Stimulated activated CD4-positive, alpha-beta T cell treated with anti-CD3 and anti-CD28 coated beads, Interleukin-2, amount 100 ng/mL, for 24 hours (primary cell): Measurements from ENCODE around the gene DEFB110.

Source experiments
- DNase-seq, 2 donors: peaks; one replicate each; pipeline ENCODE4 v3.0.0-alpha.2; 2020

DEFB110 gene

DNA sequence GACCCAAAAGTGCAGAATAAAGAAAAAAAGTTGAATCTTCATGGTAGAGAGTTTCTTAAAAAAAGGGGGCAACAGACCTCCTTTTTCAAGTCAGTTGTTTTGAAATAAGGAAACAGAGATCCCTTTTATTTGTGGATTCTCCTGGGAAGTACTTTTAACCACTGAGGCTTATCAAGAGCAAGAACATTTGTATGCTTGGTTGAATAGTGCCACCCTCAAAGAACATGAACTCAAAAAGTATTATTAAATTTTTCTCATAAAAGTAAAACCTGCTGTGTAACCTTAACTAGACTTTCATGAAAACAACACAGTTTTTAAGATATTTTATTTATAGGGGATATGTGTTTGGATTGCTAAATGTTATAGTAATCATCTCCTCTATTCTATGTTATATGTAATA lies at the start of gene DEFB110:
Gene DEFB110, minus strand, starts transcription at position 101 of the 400 bp plus-strand sequence. Its CDS starts 59 bp downstream, at position 42.
- no peak for DNase-seq

DNA sequence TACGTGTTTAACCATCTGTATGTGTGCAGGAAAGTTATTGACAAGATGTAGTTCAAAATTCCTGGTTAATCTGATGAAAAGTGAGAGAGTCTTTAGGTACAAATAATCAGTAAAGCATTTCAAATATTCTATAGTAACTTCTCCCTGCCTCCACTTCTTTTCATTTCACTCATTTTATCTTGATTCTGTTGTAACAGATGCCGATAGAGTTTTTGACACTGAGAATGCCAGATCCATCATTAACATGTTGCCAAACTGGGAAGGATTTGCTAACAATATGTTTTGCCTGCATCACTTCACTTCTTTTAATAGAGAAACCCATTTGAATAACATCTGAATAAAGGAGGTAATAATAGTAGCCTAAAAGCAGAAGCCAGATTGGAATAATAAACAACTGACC lies 48.3 kb upstream of the DEFB110 start:
- DNase-seq = no peak

DNA sequence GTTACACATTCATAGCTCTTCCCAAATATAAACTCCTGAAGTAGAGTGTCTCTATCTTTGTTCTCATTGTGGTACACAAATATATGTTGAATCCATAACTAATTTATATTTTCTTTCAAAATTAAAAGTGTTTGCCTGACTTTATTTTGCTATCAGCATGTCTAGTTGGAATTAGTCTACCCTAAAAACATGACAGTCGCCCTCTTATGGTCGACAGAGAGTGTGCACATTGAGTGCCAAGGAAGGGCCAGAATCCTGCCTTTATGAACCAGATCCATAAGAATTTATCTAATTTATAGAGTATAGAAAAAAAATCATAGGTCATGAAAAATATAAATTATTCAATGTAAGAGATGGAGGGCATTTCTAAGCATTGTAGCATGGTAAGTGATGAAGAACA lies 40.3 kb upstream of the DEFB110 start:
- DNase-seq = no peak

DNA sequence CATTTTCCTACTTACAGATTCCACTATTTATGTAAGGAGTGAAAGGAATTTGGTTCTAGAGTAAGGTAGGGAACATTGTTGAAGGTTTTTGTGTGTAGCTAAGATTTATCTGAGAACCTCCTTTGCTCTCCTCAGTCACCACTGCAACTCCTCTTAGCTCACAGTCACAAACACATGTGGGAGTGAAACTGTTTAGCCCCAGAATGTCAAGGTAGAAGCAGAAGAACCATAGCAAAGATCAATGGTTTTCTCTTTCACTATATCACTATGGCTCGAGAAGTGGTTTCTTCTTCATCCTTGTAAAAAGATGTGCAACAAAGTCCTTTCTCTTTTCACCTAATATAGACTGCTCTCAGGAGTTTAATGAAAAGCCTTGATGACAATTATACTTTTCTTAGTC lies 34.4 kb upstream of the DEFB110 start:
- DNase-seq = no peak

DNA sequence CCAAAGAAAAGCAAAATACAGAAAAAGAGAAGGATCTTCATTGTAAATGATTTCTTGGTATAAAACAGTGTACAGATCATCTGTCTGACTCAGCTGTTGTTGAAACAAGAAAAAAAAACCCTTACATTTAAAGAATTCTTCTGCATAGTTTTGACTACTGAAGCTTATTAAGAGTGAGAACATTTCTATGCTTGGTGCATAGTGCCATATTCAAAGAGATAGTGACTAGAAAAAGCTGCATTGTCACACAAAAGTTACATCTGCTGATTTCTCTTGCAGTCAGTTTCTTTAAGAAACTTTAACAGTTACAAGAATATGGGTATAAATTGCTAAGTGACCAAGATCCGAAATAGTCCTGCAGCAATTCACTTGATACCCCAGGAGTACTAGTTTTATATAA lies 28.0 kb upstream of the DEFB110 start, which contains the start of gene DEFB112:
Gene DEFB112, minus strand, starts transcription at position 101 of the 400 bp plus-strand sequence. Its CDS starts 60 bp downstream, at position 41.
- DNase-seq = no peak

DNA sequence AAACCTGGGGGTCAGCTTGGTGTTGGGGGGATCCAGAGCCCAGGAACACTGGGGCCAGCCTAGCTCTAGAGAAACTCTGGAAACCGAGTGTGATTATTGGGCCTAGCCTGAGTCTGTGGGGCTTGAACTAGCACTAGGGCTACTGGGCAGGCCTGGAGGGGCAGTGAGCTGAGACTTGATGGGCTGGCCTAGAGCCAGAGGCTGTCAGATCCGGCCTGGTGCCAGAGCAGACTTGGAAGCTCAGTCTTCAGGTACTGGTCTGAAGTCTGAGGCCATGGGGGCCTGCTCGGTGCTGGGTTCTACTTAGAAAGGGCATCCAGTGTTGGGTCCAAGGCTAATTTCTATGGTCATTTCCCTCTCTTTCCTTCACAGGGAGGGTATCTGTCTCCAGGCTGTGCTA lies 25.2 kb upstream of the DEFB110 start:
- no peak for DNase-seq

DNA sequence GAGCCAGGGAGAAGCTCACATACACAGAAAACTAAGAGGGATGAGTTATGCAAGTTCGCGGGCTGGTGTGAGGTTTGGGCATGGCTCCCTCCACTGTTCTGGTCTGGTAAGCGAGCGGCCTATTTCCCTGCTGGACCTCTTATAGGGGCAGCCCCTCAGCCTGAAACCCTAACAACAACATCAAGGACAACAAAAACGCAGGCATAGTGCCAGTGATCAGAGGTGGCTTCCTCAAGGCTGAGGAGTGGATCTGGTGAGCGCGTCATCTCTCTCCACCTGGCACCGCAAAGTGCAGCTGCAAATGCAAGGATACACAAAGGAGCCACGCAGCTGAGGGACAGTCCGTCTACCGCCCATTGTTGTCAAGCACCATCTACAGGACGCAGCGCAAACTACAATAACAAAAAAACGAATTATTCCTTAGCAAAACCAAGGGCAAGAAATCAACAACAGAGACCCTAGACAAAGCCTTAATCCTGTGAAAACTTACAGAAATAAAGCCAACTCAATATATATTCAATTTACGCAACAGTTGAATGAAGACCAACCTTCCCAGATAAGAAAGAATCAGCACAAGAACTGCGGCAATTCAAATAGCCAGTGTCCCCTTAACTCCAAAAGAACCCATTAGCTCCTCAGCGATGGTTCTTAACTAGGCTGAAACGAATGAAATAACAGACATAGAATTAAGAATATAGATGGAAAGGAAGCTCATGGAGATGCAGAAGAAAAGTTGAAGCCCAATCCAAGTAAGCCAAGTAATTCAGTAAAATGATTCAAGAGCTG lies 9.2 kb upstream of the DEFB110 start:
- DNase-seq = no peak

DNA sequence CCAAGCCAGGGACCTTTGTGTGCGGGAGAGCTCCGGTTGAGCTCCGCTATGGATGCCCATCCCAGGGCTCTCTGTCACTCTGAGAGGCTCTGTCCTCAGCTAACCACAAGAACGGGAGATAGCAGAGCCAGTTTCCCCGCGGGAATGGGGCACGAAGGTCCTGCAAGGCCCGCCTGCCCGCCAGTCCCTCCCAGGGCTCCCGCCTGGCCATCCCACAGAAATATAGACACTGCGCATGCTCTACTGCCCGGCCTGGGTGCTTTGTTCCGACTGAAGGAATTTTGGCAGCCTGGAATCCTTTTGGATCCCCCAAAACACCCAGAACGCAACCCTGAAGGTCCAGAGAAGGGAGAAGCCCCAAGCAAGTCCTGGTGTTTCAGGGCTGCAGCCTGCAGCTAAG lies 8.6 kb upstream of the DEFB110 start:
- DNase-seq = no peak

DNA sequence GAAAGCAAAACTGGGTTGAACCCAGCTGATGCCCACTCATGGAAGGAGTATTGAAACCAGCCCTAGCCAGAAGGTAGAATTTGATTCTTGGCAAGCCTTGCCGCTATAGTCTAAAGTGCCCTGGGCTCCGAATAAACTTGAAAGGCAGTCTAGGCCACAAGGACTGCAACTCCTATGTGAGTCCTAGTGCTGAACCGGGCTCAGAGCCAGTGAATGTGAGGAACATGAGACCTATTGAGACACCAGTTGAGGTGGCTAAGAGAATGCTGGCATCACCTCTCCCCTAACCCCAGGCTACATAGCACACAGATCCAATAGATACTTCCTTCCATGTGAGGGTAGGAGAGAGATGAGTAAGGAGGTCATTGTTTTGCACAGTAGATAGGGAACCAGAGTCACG lies 3.5 kb upstream of the DEFB110 start:
- DNase-seq = no peak

DNA sequence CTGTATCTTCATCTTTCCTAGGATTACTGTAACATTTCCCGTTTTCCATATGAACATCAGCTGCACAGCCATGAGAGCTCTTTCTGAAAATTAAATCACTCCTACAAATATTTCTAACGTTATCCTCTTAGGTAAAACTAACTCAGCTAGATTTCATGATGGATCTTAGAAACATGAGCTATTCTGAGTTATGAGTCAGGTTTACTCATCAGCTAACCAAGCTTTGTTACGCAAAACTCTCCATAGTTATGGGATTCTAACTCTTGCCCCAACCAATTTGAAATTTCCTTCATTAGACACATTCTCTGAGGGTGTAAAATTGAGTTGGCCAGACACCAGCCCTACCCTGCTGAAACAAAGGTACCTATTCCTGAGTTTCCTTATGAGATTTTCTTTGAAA lies 14.0 kb downstream of the DEFB110 start:
- no peak for DNase-seq

DNA sequence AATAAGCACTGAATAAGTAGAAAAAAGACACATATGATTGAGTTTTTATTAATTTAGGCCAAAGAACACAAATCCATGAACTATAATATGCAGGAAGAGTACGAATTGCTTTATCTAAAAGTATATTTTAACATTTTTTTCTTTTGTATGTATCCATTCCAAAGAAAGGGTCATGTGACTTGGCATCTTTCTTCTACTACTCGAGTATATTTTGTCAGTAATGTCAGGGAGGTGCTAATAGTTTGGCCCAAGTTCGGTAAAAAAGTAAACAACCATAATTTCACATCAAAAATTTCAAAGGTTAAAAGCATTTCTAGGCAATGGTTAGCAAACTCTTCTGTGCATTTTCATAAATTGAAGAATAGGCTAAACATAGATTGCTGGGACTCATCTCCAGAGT lies 18.7 kb downstream of the DEFB110 start:
- no peak for DNase-seq

DNA sequence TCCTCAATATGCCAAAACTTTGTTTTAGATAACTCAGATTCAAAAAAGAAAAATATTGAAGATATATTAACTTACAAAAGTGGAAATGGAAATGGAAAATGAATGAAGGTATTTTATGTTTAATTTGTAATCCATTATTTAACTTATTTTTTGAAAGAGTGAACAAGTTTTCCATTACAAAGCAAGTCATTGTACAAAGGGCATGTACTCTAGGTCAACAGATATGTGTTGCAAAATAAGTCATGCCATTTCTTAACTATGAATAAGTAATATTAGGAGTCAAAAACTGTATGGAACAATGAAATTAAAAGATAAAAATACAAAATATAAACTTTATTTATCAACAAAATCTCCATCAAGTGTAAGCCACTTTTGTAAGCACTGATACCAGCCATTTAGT lies 26.5 kb downstream of the DEFB110 start:
- no peak for DNase-seq

DNA sequence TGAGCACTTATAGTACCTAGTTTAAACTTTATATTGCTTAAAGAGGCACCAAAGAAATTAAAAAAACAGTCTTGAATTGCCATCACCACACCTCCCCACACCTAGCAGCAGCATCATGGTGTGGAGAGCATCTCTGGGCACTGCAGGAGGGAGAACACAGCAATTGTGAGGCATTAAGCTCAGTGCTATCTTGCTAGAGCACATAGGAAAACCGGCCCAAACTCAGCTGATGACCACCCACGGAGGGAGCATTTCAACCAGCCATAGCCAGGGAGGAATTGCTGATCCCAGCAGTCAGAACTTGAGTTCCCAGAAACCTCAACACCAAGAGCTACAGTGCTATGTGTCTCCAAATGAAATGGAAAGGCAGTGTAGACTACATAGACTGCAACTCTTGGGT lies 32.9 kb downstream of the DEFB110 start:
- DNase-seq = no peak

DNA sequence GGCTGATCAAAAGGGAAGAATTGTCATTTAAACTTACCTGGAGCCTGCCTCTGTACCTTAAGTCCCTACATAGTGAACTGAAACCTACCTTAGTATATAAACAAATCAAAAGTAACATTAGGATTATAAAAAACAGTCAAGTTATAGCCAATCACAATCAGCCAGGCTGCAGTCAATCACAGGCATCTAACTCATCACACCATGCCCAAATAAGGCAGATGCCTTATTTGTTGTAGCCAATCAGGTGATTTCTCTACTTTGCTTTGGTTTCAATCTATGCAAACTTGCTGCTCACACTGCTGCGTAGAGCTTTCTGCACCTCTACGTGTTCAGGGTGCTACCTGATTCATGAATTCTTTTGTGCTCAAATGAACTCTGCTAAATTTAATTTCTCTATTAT lies 34.0 kb downstream of the DEFB110 start:
- DNase-seq = no peak

DNA sequence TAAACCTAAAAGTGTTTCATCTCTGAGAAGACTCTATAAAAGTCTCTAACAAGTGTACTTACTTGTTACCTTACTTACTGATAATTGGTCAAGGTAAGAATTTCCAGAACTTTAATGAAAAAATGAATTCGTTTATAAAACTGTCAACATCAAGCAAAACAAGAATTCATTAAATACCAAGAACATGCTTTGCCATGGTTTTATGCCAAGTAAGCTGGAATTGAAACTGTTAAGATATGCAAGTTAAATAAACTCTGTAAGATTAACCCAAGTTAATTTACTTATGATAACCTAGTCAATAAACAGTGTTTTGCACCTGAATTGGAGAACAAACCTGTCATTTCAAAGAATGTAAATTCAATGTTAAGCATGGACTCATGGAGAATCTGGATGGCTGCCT lies 35.2 kb downstream of the DEFB110 start:
- no peak for DNase-seq

DNA sequence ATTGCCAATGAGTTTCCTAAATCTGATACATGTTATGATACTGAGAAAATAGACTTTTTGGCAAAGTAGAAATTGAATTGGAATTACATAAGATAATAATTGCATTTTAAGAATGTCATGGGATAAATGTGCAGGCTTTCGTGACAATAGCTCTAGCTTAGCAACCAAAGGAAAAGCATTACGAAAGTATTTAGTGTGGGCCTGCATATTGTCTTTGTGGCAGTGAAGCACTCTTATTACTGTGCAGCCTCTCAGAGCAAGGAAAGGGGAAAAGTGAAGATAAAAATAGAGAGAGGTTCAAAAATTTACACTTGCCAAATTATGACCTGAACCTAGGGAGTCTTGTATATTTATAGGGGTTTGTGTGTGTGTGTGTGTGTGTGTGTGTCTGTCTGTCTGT lies 39.7 kb downstream of the DEFB110 start:
- no peak for DNase-seq

DNA sequence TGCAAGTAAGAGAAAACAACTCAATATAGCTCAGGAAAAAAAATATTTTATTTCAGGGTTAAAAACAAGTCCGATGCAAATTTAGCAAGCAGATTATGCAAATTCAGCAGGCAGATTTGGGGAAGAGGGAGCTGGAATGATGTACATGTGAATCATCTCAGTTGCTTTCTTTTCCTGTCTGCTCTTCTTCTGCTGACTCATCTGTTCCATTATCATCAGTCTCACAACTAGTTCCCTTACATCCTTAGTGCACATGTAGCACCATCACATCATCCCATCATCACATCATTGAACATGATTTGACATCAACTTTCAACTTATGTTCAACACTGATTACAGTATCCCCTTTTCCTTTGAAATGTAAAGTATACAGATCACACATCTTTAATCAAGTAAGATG lies 40.9 kb downstream of the DEFB110 start:
- no peak for DNase-seq

DNA sequence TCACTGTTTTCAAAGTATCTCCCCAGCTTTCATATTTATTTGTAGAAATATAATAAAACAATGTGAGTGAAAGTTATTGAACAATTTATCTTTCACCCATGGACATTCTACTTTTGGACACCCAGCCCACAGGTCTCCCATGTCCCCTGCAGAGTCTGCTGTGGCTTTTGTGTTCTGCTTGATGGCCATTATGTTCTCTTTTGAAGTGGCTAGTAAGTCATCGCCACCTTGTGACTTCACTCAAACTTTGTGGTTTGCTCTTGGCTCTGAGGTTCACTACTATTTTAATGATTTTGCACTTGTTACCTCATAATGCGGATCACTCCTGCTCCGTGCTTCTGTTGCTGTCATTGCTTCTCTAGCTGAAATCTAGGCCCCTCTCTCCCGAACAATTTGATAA lies 42.2 kb downstream of the DEFB110 start:
- no peak for DNase-seq

DNA sequence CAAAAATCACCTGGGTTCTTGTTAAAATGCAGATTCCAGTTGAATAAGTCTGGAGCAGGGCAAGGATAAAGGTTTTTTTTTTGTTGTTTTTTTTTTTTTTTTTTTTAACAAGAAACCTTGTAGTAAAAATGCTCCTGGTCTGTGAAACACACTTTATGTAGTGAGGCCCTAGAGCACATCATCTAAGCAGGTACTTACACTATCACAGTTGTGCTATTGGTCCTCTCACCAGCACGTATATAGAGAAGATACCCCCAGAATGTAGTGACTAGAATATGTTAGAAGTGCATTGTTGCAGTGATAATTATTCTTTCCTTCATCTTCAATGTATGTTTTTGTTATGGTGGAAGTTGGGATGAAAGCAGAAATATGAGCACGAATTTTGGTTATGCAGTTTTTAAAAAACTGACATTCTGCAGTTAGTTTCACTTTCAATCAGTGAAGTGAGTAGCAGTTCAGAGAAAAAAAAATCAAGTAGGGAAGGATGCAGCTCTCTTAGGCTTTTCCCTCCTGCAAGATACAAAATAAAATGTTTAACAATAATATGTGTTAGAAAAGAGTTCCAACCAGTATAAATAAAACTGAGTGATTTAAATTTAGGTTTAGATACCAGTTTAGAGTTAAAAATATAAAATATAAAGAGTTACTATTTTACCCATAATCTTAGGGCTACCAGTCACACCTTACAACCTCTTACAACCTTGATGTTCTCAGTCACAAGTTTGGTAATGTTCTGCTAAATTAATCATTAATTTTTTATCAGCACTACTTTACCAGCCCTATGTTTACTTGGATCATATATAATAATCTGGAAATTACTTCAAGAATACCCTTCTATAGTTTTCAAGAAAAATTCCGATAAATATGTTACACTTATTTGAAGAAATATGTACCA lies 43.2 kb downstream of the DEFB110 start:
- DNase-seq = no peak

DNA sequence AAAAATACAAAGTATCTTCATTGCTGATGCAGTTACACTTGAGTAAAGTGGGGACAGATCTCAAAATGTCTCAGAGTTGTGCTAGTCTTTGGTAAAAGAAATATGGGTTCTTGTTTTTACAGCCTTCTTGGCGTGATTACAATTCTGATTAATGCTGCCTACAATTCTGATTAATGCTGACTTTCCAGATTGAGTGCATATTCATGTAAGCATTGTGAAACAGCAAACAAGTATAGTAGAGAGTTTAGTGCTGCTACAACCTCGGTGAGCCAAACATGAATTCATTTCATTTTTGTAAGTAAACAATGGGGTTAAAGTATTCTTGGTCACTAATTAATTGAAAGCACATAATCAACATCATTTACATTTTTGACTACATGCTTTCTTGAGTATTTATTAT lies 52.2 kb downstream of the DEFB110 start, which contains the start of gene DEFB113:
Gene DEFB113, minus strand, starts transcription at position 21 of the 400 bp plus-strand sequence. Its CDS starts 0 bp downstream, at position 21.
- DNase-seq = no peak
